Ascending aorta (tissue), 2 donors: ENCODE data around the gene MCOLN3. TPM values are rescaled to one million over a fixed set of nuclear protein-coding genes. Genes with fewer than 3 reads are reported as not detected.

Experiments used
- DNase-seq, 2 donors: peaks; one replicate each; pipeline ENCODE4 v3.0.0-alpha.2; 2019; ENCODE audit warnings: low spot score in 2 of 2
- H3K27ac ChIP-seq, 2 donors: fragments of 200-600 bp; sonication (generic); one replicate each; pipeline ENCODE4 v1.5.1; 2016 to 2017; ENCODE audit warnings: mild to moderate bottlenecking in 1 of 2
- H3K27me3 ChIP-seq: fragments of 200-600 bp; sonication (generic); one replicate; pipeline ENCODE4 v1.5.1; 2017
- H3K36me3 ChIP-seq, 2 donors: fragments of 200-600 bp; sonication (generic); one replicate each; pipeline ENCODE4 v1.5.1; 2016
- H3K4me1 ChIP-seq, 2 donors: fragments of 200-600 bp; sonication (generic); one replicate each; pipeline ENCODE4 v1.5.1; 2016 to 2017; ENCODE audit warnings: mild to moderate bottlenecking in 1 of 2
- H3K4me3 ChIP-seq, 2 donors: fragments of 200-600 bp; sonication (generic); one replicate each; pipeline ENCODE4 v1.5.1; 2016 to 2017; ENCODE audit warnings: mild to moderate bottlenecking in 1 of 2
- H3K9me3 ChIP-seq, 2 donors: fragments of 200-600 bp; sonication (generic); one replicate each; pipeline ENCODE4 v1.5.1; 2016
- intact Hi-C: fragments of 100-400 bp; cut with DNase I; formaldehyde crosslinking; loops from one replicate; pipeline ENCODE4 v1.15.1; 2023
- total RNA-seq: library from RNA; depleted of rRNA; stranded (reverse); fragments of >200 nt; gene quantifications from one replicate; pipeline ENCODE4 v1.1.0, GENCODE V29; 2016
- TF ChIP-seq, protein P1 (sequence below), 3 experiments: fragments of 200-600 bp in 2 of 3; fragments of 450-650 bp in 1 of 3; sonication (generic) in 2 of 3; IDR thresholded peaks; one replicate each; pipeline ENCODE4 v1.5.1; 2016 to 2019; ENCODE audit warnings: antibody characterized with exemption in 3 of 3, mild to moderate bottlenecking in 1 of 3, moderate library complexity in 1 of 3

Gene MCOLN3
- 0.32 TPM for total RNA-seq

DNA sequence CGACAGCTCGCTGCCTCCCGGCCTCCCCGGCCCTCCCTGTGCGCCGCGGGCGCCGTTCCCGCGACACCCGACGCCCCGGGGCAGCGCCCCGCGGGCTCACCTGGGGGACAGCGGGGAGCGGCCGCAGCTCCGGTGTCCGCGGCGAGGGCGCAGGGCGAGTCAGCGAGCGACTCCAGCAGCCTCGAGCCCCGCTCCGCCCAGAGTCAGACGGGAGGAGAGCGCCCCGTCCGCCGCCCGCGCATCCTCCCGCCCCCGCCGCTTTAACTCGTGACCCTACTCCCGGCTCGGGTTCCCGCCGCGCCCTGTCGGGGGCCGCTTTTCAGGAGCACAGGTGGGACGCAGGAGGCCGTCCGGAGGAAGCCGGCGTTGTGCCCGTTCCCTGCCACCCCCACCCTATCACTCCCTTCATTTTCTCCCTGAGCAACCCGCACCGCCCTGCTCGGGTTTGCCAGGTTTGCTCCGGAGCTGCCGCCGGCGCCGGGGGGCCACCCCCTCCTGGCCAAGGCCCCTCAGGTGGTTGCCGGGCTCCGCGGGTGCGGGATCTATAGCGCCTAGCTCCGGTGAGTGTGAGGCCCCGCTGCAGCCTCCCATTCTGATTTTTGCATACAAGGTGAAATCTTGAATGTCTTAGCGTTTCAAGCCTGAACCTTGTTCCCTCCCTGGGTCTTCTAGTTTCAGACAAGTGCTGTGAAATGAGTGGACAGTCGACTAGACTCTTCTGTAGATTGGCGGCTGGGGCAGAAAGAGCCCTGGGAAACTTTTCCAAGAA lies at the start of gene MCOLN3:
Gene MCOLN3, minus strand, starts transcription at position 205 of the 769 bp plus-strand sequence. CDS start 3,140 bp downstream, outside the sequence.
- H3K9me3 ChIP-seq, result no peaks in the 10 kb centered on the region
- H3K4me1 ChIP-seq, result peaks cover 0 to 4% of the 10 kb centered on the region in 2 donors
- H3K27me3 ChIP-seq, result peaks cover 14% of the 10 kb centered on the region
- no peak within 1 kb of the TSS for H3K27ac ChIP-seq
- DNase-seq, result no peak
- H3K36me3 ChIP-seq, result no peaks in the 10 kb centered on the region
- peak within 1 kb of the TSS; percentile 58 to 70 for H3K4me3 ChIP-seq
- TF ChIP-seq, protein P1, sequence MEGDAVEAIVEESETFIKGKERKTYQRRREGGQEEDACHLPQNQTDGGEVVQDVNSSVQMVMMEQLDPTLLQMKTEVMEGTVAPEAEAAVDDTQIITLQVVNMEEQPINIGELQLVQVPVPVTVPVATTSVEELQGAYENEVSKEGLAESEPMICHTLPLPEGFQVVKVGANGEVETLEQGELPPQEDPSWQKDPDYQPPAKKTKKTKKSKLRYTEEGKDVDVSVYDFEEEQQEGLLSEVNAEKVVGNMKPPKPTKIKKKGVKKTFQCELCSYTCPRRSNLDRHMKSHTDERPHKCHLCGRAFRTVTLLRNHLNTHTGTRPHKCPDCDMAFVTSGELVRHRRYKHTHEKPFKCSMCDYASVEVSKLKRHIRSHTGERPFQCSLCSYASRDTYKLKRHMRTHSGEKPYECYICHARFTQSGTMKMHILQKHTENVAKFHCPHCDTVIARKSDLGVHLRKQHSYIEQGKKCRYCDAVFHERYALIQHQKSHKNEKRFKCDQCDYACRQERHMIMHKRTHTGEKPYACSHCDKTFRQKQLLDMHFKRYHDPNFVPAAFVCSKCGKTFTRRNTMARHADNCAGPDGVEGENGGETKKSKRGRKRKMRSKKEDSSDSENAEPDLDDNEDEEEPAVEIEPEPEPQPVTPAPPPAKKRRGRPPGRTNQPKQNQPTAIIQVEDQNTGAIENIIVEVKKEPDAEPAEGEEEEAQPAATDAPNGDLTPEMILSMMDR (IDR thresholded peaks at IDR 0.05), result no peak
- intact Hi-C loops, result no loop called here

GRCh38 chr1:85093644-85094043 lies 45.3 kb upstream of the MCOLN3 start:
- H3K9me3 ChIP-seq, result no peaks in the 10 kb centered on the region
- TF ChIP-seq, protein P1 (IDR thresholded peaks at IDR 0.05), result no peak
- no peaks in the 10 kb centered on the region for H3K36me3 ChIP-seq
- no peak overlapping the region for H3K4me3 ChIP-seq
- no peaks in the 10 kb centered on the region for H3K4me1 ChIP-seq
- intact Hi-C loops, result no loop called here
- H3K27me3 ChIP-seq, result no peaks in the 10 kb centered on the region
- no peak for DNase-seq
- H3K27ac ChIP-seq, result no peak overlapping the region

- Histone ChIP-seq H3K36me3 (no peaks in the 10 kb centered on the region), H3K4me1 (no peaks in the 10 kb centered on the region), H3K9me3 (no peaks in the 10 kb centered on the region), H3K4me3 (peak overlapping the region in 1 of 2 donors; percentile 40), H3K27me3 (no peaks in the 10 kb centered on the region), H3K27ac (no peak overlapping the region)
- DNase-seq, result no peak
- intact Hi-C loops, result no loop called here
- TF ChIP-seq, protein P1 (IDR thresholded peaks at IDR 0.05), result no peak
These were observed 43.5 kb upstream of the MCOLN3 start for GRCh38 chr1:85091671-85092280.

DNA sequence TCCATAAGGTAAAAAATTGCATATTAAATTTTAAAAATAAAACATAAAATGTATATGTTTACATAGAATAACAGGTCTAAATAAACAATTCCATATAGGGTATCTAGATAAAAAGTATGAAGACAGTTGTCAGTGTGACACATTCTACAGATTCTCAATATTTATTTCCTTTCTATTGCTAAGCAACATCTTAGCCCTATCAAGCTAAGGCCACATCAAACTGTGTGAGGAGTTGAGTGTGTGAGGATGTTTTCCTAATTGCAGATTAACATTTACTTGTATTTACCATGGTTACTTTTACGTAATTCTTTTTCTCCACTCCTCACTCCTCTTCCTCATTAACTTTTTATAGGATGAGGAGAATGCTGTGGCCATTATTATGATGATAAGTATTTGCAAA lies 41.9 kb upstream of the MCOLN3 start:
- H3K4me3 ChIP-seq, result no peak overlapping the region
- DNase-seq, result no peak
- no peaks in the 10 kb centered on the region for H3K4me1 ChIP-seq
- no peak overlapping the region for H3K27ac ChIP-seq
- no peaks in the 10 kb centered on the region for H3K36me3 ChIP-seq
- intact Hi-C loops, result no loop called here
- H3K9me3 ChIP-seq, result no peaks in the 10 kb centered on the region
- no peaks in the 10 kb centered on the region for H3K27me3 ChIP-seq
- TF ChIP-seq, protein P1 (IDR thresholded peaks at IDR 0.05), result no peak

GRCh38 chr1:85089203-85089602 lies 40.9 kb upstream of the MCOLN3 start:
- Histone ChIP-seq H3K9me3 (no peaks in the 10 kb centered on the region), H3K4me1 (no peaks in the 10 kb centered on the region), H3K36me3 (no peaks in the 10 kb centered on the region), H3K27me3 (no peaks in the 10 kb centered on the region), H3K4me3 (no peak overlapping the region), H3K27ac (no peak overlapping the region)
- intact Hi-C loops, result no loop called here
- TF ChIP-seq, protein P1 (IDR thresholded peaks at IDR 0.05), result no peak
- no peak for DNase-seq
